ELF-1 (cell line): ENCODE results near the gene MPRIP.

Experiments used
- DNase-seq: peaks from one replicate; pipeline ENCODE4 v3.0.0-alpha.2; 2016; ENCODE audit warnings: low read depth, low spot score

The MPRIP gene

DNA sequence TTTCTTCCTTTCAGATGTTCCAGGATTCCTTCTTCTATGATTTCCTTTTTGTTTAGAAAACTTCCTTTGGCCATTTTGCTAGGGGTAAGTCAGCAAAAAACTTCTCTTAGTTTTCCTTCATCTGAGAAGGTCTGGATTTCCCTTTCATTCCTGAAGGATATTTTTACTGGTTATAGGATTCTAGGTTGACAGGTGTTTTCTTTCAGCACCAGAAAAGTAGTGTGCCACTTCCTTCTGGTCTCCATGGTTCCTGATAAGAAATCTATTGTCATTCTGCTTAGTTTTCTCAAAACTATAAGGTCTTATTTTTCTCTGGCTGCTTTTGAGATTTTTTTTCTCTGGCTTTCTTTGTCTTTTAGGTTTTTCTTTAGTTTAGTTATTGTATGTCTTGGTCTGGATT is 27.6 kb downstream of the MPRIP start:
- DNase-seq = no peak

DNA sequence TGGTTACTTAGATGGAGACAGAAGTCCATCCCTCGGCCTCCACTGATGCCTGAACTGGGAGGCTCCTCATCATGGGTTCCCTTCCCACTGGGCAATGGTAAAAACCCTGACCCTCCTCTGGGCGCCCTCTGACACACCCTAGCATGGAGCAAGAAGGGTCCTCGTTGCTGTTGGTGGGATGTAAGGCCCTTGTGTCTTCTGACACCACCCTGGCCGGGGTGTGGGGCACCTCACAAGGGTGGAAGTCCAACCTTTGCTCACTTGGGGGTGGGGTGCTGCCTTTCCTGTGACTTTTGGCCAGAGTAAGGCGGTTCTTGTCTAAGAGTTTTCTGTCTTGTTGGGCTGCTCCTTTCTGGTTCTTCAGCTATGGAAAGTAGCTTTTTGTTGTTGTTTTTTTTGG is 28.7 kb downstream of the MPRIP start:
- DNase-seq = no peak

DNA sequence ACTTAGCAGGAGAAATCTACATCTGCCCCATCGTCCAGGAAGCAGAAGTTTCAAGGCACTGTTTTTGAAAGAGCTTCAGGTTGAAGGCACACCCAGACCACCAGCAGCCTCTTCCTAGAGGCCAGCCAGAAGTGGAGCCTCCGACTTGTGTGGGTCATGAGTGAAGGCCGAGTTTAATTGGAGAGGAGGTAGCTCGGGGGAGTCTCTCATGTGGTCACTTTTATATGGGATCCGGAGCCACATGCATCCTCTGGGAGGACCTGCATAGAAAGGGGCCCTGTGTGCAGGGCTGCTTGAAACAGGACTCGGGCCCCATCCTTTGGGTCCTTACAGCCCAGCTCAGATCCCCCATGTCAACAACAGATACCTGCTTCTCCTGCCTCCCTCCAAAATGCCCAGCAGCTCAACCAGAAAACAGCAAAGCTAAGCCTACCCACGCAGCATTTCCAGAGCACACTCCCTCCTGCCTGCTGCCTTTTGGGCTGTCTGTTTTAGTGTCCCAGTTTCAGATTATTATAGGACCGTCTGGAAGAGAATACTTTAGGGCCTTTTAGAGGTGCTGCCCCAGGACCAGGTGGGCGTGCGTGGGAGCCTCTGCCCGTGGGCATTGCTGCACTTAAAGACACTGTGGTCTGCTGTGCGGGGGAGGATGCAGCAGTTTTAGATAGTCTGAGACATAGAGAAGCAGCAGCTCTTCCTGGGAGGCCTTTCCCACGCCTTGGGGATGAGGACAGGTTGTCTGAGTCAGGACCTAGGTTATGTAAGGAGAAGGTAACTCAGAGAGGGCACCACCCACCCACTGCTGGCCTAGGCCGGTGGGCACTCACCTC is 29.5 kb downstream of the MPRIP start:
- no peak for DNase-seq

DNA sequence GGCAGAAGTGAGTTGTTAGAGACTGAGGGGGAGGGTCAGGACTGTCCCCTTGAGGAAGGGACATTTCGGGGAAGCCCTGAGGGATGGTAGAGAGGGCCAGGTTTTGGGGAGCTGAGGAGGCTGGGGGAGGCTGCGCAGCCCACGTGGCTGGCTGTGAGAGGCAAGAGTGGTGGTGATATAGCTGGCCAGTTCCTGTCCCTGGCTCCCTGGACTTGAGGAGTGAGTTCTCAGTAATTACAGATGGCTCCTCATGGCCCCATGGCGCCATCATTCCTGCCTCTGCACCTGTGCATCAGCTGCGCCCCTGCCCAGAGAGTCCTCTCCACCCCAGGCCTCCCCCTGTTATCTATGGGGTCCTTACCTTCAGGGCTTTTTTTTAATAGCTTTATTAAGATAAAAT is 30.3 kb downstream of the MPRIP start:
- no peak for DNase-seq

DNA sequence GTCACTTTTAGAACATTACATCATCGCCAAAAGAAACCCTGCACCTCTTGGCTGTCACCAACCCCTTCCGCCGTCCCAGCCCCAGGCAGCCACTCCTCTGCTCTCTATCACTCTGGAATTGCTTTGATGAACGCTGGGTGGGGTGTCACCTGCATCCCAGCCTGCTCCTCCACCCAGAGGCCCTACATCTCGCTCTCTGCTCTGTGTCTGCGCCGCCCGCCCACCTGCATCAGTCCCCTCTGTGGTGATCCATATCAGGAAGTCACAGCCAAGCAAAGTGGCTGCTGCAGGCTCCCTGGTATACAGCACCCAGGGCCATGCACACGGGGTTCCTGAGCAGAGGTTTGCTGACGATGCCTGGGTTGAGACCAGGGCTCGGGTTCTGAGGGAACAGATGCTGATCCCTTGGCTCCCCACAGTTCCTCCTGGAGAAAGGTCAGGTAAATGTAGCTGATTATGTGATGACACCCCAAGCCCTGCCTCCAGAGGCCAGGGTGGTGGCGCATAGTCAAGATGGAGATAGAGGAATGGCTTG is 30.8 kb downstream of the MPRIP start:
- DNase-seq = no peak

DNA sequence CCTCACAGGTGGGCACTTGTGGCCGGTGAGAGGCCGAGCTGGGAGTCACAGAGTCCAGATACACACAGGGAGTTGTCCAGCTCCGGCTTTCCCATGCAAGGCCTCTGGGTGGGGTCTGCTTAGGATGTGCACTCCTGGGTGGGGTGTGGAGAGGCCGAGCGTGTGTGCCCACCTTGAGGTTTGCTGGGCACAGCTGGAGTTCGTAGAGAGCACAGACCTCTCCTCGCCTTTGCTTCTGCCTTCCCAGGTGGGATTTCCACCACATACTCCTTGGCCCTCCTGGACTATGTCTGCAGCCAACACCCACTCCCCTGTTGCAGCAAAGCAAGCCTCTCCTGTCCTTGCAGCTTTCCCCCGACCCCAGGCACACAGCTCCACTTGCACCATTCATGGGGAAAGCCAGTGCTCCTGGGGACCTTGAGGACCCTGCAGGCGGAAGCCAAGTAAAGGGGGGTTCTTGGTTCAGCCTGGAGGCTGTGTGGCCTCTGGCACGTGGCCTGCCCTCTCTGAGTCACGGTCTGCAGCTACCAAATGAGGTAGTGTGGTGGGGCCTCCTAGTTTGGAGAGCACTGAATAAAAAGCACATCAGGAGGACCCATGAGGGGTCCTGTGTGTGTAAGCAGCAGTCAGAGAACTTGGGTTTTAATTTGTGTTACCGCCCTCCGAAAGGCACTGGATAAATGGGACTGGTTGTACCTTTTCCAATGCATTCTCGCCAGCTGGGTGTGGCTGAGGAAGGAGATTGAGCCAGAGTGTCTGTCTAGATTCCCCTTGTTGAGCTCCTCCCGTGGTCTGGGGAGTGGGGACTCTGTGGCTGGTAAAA is 31.5 kb downstream of the MPRIP start:
- DNase-seq = no peak

DNA sequence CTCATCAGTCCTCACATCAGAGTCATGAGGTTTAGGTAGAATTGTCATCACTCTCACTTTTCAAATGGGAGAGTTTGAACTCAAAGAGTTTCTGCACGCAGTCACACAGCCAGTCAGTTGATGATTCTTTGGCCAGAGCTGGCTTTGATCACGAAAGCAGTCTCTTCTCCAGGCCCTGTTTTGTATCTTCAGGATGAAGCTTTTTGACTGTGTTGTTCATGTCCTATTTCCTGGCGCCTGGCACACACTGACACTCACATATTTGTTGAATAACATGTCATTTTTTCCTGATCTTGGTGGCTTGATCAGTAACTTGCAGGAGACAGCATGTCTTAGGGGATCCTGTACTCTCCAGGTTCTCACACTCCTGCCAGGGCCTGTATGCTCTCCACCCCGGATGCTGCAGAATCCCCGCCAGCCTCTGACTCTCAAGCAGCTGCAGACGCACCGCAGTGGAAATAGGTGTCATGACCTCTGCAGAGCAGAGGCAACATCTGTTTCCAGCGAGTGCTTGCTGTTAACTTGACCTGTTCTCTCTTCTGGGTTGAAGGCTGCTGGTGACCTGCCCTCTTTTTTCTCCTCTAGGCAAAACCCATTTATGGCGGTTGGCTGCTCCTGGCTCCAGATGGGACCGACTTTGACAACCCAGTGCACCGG is 33.0 kb downstream of the MPRIP start:
- no peak for DNase-seq

DNA sequence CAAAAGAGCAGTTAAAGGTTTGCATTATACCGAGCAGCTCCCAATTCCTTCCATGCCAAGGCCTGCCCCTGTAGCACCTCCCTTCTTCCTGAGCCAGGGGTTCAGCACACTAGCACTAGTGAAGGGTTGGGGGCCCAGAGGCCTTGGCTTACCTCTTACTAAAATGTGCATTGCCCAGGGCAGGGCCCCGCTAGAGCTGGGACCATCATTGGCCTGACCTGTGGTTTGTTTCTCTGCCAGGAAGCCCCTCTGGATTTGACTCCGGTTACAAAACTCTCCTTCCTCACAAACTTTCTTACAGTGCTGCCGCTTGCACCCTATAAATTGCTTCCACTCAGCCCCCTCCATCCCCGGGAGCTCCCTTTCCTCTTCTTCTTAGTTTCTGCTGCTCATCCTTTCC is 33.8 kb downstream of the MPRIP start:
- DNase-seq = no peak

DNA sequence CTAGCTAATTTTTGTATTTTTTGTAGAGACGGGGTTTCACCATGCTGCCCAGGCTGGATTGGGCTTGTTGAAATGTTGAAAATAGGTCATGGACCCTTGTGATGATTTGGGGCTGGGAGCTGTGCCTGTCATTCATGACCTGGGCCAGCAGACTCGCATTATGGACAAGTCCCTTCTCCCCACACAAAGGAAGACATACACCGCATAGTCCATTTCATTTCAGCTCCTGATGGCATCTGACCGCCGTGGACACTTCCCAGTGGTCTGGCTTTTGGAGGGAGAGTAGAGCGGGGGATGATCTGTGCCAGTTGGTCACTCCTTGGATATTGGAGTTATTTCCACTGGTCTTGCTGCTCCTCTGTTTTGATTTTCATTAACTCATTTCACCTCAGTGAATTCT is 34.8 kb downstream of the MPRIP start:
- DNase-seq = no peak

DNA sequence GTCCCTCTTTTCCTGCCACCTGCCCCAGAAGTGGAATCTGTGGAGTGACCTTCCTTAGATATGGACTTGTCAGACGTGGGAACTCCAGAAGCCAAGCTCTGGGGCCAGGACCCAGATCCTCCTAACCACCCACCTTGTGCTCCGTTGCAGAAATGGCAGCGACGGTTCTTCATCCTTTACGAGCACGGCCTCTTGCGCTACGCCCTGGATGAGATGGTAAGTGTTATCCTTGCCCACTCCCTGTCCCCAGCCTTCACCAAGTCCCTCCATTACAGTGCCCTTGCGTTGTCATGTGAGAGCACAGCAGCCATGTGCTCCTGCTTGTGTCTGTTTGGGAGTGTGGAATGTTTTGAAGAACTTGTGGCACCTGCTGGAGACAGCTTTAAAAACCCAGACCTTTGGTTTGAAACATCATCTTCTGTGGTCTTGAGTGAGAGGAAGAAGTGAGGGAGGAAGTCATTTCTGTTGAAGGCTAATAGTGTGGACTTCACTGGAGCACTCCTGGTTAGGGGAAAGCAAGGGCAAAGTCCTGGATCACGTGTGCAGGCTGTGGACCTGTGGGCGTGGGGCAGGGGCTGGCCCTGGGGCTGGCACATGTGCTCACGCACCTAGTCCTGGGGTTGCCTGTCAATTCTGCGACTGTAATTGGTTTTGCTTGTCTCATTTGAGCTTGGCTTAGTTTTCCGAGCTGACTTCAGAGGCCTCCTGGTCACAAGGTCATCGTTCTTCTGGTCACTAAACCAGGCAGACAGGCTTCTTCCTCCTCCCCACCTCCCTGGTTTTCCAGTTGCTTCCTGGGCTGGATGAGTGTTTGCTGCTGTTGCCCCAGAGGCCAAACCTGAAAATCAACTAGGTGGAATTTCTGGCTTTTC is 35.8 kb downstream of the MPRIP start:
- peak; percentile 83 for DNase-seq

DNA sequence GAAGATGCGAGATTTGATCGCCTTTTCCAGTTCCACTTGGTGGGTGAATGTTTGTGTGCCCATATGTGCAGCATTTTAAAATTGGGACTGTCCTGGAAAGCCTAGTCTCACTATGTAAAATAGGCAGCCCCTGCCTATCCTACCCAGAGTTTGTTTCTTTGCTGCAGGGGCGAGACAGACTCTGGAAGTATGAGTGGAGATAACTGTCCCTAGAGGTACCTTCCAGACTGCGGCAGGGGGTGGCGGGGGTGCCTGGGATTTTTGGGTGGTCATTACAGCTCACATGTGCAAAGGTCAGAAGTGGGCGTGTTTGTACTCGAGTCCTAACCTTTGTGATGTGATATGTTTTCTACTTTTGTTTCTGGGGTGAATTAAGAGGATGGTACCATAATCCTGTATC is 36.6 kb downstream of the MPRIP start:
- DNase-seq = no peak

DNA sequence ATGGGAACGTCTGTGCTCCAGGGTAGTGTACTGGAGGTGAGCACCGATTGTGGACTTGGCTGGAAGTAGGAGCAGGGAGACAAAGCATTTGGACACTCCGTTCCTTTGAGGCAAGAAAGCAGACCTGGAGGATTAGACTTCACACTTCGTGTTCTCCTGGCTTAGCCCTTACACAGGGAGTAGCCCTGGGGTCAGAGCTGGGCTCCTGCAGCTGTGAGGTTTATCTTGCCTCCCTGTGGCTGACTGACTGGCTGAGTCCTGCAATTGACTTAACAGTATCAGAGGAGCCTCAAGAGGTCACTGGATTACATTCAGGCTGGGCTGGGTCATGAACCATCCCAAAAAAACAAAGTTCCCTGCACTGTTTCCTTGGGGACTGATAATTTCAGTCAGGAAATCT is 37.1 kb downstream of the MPRIP start:
- DNase-seq = peak; percentile 70

DNA sequence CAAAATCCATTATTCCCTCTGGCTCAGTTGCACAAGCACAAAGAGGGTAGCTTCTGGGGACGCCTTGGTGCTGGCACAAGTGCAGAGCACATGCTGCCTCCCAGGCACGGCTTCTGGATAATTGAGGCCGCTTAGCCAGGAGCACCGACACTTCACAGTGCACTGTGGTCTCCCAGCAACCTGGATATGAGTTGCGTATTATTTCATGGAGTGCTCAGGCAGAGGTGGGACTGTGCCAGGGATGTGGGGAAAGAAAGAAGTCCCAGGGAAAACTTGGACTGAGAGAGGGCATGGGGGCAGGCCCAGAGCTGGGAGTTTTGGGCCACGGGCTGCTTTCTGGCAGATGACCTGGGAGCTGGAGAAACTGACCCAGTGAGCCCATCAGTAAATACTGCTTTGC is 37.5 kb downstream of the MPRIP start:
- DNase-seq = no peak

DNA sequence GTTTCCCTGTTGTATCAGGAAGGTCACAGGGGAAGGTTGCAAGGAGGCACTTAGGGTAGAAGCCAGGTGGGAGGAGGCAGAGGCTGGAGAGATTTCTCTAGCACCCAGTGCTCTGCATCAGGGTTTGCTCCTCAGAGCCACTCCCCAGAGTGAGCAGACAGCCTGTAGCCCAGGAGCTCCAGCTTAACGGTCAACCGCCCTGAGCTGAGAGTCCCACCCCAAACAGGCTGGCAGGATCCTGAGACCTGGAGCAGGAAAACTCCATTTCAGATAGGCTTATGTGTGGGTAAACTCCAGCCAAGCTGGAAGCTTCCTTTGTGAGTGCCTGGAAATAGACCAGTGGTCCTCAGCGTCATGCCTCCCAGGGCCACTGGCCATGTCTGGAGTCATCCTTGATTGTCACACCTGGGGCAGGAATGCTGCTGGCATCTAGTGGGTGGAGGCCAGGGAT is 37.9 kb downstream of the MPRIP start:
- no peak for DNase-seq

DNA sequence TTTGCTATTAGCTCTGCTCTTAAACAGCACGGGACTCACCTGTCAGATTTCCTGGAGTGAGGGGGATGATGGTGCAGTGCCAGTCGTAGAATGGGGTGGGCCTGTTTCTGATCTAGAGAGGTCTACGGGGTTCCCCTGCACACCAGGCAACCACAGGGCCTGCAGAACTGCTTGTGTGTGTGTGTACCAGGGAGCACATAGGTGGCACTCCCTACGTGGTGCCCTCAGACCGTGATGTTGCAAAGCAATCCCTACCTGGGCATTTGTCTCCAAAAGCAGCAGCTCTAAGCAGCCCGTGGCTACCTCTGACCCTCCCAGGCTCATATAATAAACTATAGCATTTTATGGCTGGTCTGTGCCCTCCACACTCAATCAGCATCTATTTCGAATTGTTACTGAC is 38.5 kb downstream of the MPRIP start:
- DNase-seq = no peak

DNA sequence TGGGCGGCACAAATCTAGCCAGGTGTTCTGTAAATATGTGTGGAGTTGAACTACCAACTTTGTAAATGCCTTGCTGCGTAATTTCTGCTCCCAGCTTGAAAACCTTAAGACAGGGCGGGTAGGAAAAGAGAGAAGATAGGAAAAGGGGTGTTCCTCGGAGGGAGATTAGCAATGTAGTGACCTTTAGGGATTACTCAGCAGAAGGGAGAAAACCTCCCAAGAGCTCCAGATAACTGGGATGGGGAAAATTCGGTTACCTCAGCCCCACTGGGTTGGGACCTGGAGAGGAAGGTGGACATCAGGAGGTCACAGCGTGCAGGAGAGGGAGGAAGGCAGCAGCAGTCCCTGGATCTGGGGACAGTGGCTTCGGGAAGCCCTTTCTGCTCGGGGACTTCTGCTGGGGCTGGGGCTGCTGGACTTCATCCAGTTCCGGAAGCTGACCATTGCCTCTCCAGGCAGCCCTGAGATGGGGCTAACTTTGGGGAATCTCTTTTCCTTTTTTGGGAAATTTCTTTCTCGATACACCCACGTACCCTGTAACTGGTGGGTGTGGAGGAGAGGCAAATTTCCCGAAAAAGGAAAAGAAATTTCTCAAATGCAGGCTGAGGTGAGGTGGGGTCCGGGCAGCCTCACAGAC is 39.2 kb downstream of the MPRIP start:
- no peak for DNase-seq

DNA sequence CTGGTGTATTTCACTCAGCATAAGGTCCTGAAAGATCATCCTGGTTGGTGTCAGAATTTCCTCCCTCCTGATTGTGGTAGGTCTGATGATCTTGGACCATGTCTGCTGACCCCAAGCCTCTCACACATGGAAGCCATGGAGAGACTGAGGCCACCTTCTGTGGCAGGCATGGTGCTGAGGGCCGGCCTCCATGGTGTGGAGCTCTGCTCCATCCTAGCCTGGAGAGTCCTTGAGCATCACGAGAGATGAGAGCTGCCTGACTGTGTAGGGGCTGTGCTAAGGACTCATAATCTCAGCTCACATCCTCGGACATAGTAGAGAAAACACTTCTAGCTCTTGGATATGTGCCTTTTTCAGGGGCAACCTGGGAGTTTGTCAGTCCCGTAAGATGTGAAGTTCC is 40.6 kb downstream of the MPRIP start:
- DNase-seq = no peak

DNA sequence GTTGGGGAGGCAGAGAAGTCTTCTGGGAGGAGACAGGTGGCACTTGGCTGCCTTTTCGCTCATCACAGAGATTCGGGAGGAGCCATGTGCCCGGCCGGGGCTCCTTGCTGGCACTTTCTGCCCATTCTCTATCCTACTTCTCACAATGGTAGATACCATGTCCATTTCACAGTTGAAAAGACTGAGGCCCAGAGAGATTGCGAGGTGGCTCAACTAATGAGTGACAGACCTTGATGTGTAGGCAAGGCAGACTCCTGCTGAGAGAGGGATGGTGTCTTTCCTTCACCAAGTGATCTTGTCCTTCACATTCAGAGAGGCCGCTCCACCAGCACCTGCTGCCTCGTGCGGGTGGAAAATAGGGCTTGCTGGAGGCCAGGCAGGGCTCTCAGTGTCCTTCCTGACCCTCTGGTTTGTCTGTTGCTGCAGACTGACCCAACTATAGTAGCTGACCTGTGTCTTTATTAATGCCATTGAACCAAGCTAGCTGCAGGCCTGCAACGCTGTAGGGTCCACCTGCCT is 42.1 kb downstream of the MPRIP start:
- no peak for DNase-seq

DNA sequence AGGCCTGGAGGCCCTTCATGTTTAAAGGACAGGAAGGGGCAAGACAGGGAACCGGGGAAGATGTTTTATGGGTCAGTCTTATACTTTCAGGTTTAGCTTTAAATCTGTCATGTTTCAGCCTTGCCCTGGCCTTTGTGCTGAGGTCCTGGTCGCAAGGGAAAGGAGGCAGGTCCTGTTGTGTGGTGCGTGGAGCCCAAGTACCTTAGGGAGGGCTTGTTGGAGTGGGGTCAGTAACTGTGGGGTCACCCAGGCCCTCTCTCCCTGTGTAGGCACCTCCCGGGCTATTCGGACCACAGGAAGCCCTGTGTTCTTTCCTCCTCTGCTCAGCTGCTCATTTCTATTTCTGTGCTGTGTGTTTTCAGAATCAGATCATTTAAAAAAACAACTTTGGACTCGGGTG is 42.7 kb downstream of the MPRIP start:
- DNase-seq = no peak

DNA sequence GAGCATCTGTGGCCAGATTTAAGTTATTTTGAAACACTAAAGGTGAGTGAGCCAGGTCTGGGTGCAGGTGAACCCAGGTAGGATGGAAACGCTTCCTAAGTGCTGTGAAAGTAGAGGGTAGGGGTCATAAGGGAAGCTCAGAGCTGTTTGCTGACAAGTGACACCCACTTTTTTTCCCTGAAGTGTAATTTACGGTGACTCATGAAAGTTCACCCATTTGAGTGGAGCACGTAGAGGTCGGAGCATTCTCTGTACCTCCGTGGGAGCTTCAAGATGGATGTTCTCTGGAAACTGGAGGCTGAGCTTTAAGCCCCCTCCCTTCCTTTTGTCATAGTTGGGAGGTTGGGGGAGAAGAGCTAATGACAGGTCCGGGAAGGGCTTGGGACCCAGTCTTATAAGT is 44.3 kb downstream of the MPRIP start:
- DNase-seq = no peak
